ENCODE data around the gene EVL. TPM values are rescaled to one million over a fixed set of nuclear protein-coding genes. Genes with fewer than 3 reads are reported as not detected.
A peak's percentile ranks its signal among the peaks of the same experiment; 100 is the strongest.

EVL gene
- total RNA-seq, 2 experiments from 2014 or later: 206 to 298 TPM

- POLR2A ChIA-PET: interaction anchor here (1.2 kb wide), 1 partner anchor 87 kb away, joined by 6 read pairs; no protein-coding TSS in a partner anchor
- Histone ChIP-seq H3K36me3 (ENCODE audit: insufficient read depth, low read length) (peaks cover 11% of the 10 kb centered on the region), H4K20me1 (ENCODE audit: insufficient read depth, low read length) (no peaks in the 10 kb centered on the region), H3K4me2 (ENCODE audit: low read length) (peak overlapping the region; percentile 90), H2AFZ (ENCODE audit: low read length) (peak overlapping the region; percentile 67; the same call in 1 of the 2 replicates), H3K9me2 (ENCODE audit: insufficient read depth, low read length) (no peaks in the 10 kb centered on the region), H3K4me3 (ENCODE audit: low read depth, low read length, poor library complexity, severe bottlenecking) (peak overlapping the region; percentile 80), H3K79me2 (ENCODE audit: insufficient read depth, low read depth, low read length) (no peaks in the 10 kb centered on the region), H3K9me3 (ENCODE audit: low read length) (no peaks in the 10 kb centered on the region; the same call in 1 of the 2 replicates), H3K27ac (ENCODE audit: low read depth, low read length, poor library complexity, severe bottlenecking) (peak overlapping the region; percentile 79), H3K4me1 (ENCODE audit: insufficient read depth, low read length, poor library complexity, severe bottlenecking) (peaks cover 32% of the 10 kb centered on the region)
- intact Hi-C loops (cut with micrococcal nuclease; ENCODE audit: unreplicated experiment): loop anchor here (5.0 kb wide), 3 partner anchors 79 to 176 kb away; partner anchors contain the start of genes EVL and YY1
- no TSS peak for BruUV-seq (replicated peaks)
- CTCF ChIA-PET (ENCODE audit: unreplicated experiment): no interaction called here
- TF ChIP-seq EZH2phosphoT487 (IDR thresholded peaks at IDR 0.05; ENCODE audit: borderline replicate concordance, low read depth, low read length): no peak
- TF ChIP-seq CTCF (conservative IDR thresholded peaks at IDR 0.05; ENCODE audit: low read length): no peak
- DNase-seq (ENCODE audit: low spot score): peak; percentile 33
Observed at GRCh38 chr14:100158566-100159093, 93.4 kb downstream of the EVL start.

GRCh38 chr14:100159094-100159864, 94.1 kb downstream of the EVL start, which contains the start of gene DEGS2:
DEGS2 (minus strand) TSS chr14:100159645; CDS start chr14:100159587, 58 bp downstream.
- Histone ChIP-seq H3K4me1 (ENCODE audit: insufficient read depth, low read length, poor library complexity, severe bottlenecking) (peaks cover 32% of the 10 kb centered on the region), H3K9me3 (ENCODE audit: low read length) (no peaks in the 10 kb centered on the region; the same call in 1 of the 2 replicates), H3K27ac (ENCODE audit: low read depth, low read length, poor library complexity, severe bottlenecking) (peak within 1 kb of the TSS; percentile 79), H3K79me2 (ENCODE audit: insufficient read depth, low read depth, low read length) (no peaks in the 10 kb centered on the region), H2AFZ (ENCODE audit: low read length) (peak within 1 kb of the TSS; percentile 67; the same call in 1 of the 2 replicates), H3K36me3 (ENCODE audit: insufficient read depth, low read length) (peaks cover 11% of the 10 kb centered on the region), H4K20me1 (ENCODE audit: insufficient read depth, low read length) (no peaks in the 10 kb centered on the region), H3K9me2 (ENCODE audit: insufficient read depth, low read length) (no peaks in the 10 kb centered on the region), H3K4me3 (ENCODE audit: low read depth, low read length, poor library complexity, severe bottlenecking) (peak within 1 kb of the TSS; percentile 80), H3K4me2 (ENCODE audit: low read length) (peak within 1 kb of the TSS; percentile 90)
- intact Hi-C loops (cut with micrococcal nuclease; ENCODE audit: unreplicated experiment): loop anchor here (5.0 kb wide), 3 partner anchors 78 to 177 kb away; partner anchors contain the start of genes EVL and YY1
- TF ChIP-seq EZH2phosphoT487 (IDR thresholded peaks at IDR 0.05; ENCODE audit: borderline replicate concordance, low read depth, low read length) (no peak), CTCF (conservative IDR thresholded peaks at IDR 0.05; ENCODE audit: low read length) (no peak)
- ChIA-PET POLR2A (interaction anchor here (0.6 to 0.9 kb wide), 3 partner anchors 34 to 1508 kb away, joined by 3 to 4 read pairs (median 4); no protein-coding TSS in a partner anchor), CTCF (ENCODE audit: unreplicated experiment) (interaction anchor here (0.5 kb wide), 1 partner anchor 37 kb away, joined by 3 read pairs; no protein-coding TSS in a partner anchor)
- DNase-seq (ENCODE audit: low spot score): peak; percentile 84
- no TSS peak for BruUV-seq (replicated peaks)
